GM21528 (cell line): Measurements from ENCODE around the gene HRG.
"Not testable (repeated sequence)": the region's sequence is repeated elsewhere in the genome, so short reads cannot be mapped to it uniquely, and the experiment has no call there.

ENCODE experiments used
- ATAC-seq: cut with Tn5 transposase; IDR thresholded peaks from one replicate; pipeline ENCODE4 v1.9.1; 2021; ENCODE audit warnings: mild to moderate bottlenecking, moderate library complexity; ENCODE audit not compliant: unreplicated experiment, low FRiP score

The HRG gene

DNA sequence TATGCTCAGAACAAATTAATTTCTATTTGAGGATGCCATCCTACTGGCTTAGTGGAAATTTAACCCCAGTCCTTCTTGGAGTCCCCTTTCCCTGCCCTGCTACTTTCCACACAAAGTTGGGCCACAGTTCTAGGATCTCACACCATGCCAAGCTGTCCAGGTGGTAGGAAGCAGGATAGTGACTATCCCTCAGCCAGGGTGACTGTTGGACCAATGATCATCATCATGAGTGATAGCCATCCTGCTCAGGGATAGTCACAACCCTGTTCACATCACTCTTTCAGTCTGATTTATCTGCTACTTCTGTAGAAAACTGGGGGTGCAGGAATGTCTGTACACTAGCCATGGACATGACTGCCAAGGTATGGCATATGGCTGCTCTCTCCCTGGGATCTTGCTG, 12.8 kb downstream of the HRG start:
- ATAC-seq, result no peak

DNA sequence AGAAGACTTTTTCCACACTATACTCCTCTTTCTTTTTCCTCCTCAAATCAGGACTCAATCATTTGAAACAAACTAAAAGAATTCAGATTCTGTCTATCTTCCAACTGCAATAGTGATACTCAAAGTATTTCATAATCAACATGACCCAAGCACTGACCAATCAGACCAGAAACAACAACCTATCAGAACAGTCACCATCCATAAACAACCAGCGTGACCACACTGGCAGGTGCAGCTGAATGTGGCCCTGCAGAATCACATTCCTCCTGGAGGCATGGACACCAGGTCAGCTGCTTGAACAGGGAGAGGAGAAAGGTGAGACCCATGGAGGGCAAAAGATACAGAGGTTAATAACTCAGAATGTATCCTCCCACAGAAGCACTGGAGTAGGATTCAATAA, 13.3 kb downstream of the HRG start:
- ATAC-seq, result no peak

DNA sequence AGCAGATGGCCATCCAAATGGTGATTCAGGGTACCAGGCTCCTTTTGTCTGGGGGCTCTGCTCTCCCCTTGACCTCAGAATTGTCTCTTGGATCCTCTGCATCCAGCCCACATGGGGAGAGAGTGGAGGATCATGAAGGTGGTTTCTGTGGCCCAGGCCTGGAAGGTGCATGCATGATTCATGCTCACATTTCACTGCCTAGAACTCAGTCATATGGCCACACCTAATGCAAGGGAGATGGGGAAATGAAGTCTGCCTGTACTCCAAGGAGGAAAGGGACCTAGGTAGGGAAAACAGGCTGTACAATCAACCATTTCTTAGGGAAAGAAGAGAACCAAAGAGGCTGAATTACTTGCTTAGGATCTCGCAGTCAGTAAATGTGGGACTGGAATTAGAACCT, 15.1 kb downstream of the HRG start:
- no peak for ATAC-seq

DNA sequence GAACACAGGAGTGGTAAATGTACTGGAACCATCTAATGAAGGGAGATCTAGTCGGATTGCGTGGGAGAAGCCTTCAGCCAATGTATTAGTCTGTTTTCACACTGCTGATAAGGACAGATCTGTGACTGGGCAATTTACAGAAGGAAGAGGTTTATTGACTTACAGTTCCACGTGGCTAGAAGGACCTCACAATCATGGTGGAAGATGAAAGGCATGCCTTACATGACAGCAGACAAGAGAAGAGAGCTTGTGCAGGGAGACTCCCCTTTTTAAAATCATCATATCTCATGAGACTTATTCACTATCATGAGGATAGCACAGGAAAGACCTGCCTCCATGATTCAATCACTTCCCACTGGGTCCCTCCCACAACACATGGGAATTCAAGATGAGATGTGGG, 17.0 kb downstream of the HRG start:
- no peak for ATAC-seq

DNA sequence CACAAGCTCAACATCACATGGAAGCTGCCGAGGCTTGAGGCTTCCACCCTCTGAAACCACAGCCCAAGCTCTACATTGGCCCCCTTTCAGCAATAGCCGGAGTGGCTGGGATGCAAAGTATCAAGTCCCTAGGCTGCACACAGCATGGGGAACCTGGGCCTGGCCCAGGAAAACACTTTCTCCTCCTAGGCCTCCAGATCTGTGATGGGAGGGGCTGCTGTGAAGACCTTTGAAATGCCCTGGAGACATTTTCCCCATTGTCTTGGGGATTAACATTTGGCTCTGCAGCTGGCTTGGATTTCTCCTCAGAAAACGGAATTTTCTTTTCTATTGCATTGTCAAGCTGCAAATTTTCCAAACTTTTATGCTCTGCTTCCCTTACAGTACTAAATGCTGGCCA, 18.2 kb downstream of the HRG start:
- no peak for ATAC-seq

DNA sequence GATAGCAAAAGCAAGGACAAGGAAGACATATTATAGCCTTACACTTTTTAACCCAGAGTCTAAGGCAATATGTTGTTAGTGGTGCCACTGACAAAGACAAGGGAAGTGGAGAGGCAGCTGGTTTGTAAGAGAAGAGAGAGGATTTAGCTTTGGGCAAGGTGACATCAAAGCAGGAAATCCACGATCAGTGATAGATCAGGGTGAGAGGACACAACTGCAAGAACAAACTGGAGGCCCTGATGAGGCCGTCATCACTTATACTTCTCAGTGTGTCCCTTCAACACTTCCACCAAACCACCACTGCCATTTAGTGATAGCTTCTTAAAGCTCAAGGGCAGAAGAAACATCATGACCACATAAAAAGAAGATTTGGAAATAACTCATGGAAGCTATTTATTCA, 20.7 kb downstream of the HRG start:
- ATAC-seq, result not testable (repeated sequence)

DNA sequence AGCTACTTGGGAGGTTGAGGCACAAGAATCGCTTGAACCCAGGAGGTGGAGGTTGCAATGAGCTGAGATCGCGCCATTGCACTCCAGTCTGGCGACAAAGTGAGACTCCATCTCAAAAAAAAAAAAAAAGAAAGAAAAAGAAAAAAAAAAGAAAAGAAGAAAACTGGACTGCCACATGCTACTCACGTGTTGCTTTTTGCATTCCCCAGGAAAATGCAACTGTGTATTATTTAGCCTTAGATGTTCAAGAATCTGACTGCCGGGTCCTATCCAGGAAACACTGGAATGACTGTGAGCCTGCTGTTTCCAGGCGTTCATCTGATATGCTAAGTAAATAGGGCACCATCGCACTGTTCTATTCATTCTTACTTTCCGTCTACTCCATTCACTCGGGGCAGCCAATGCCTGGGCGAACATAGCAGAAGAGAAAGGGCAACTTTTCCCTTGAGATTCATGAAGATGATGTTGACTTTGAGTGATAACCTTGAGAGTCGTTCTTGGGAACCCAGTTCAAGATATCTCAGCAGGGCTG, 21.4 kb downstream of the HRG start:
- ATAC-seq, result no peak

DNA sequence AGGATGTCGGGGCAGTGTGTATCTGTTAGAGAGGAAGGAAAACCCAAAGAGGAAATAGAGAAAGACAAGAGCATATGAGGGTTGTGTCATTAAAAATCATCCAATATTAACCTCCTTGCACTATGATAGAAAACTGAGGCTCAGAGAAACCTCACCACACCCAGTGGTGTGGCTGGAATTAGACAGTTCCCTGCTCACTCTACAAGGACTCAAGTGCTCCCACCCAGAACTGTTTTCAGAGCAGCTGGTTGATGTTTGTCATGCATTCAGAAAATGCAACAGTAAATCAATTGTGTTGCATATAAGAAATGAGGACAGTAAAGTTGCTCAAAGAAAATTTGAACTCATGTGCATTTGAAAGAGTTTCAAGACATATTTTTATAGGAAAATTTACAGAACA, 24.5 kb downstream of the HRG start:
- not testable (repeated sequence) for ATAC-seq

DNA sequence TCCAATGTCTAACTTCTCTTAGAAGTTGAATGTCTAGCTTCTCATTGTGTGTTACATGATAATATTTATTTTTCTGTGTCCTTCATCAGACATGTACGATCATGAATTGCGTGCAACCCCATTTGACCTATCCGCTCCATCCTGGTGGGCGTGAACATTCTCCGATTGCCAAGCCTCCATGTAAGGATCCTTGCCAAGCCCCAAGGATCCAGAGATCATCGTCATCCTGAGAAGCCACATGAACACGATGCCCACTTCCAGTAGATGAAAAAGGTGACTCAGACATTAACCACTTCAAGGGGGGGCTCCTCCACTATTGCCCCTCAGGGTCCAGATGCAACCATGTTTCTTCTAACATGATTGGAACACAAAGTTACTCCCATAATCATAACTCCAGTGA, 25.9 kb downstream of the HRG start:
- no peak for ATAC-seq

DNA sequence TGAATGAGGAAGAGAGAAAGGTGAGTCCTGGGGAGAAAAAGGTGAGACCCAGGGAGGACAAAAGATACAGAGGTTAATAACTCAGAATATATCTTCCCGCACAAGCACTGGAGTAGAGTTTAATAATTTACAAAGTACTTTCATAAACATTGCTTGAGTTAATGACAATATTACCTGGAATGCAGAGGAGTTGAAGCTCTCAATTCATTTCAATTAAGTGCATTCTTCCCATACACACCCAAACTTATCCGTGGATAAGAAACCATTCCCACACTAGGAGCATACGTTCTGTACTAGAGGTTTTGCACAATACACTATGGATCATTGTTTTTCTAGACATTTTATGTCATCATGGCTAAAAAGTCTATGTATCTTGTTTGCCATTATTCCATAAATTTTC, 28.0 kb downstream of the HRG start:
- ATAC-seq, result no peak

DNA sequence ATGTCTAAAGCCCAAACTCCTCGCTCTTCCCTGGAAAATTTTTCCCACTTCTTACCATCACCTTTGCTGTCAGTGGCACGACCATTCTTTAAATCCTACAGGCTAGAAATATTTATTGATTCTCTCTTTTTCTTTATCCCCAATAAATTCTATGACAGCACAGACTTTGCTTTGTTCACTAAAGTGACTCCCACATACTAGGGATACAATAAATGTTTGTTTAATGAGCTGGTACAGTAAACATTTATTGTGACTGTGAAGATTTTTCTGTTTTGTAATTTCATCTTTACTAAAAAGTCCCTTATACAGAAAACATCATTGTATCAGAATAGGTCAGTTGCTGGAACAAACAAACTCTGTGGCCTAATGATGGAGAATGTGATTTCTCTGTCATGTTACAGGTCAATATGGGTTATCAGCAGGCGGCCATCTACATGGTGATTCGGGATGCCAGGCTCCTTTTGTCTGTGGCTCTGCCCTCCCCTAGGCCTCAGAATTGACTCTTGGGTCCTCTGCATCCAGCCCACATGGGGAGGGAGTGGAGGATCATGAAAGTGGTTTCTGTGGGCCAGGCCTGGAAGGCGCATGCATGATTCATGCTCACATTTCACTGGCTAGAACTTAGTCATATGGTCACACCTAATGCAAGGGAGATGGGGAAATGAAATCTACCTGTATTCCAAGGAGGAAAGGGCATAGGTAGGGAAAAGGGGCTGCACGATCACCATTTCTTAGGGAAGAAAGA, 28.6 kb downstream of the HRG start:
- no peak for ATAC-seq

DNA sequence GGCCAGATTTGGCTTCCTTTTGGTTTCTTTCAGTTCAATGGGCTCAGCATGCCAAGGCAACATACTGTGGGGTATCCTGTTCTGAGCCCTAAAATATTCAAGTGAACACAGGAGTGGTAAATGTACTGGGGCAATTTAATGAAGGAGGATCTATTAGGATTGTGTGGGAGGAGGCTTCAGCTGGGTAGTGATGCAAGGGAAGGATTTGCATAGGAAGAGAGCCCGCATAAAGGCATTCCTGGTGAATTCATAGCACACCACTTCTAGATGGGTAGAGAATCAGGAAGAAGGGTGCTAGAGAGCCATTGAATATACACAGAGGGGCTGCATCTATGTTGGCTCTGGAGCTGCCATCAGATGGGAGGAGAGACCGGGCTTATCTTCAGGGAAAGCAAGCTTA, 30.7 kb downstream of the HRG start:
- ATAC-seq, result no peak

DNA sequence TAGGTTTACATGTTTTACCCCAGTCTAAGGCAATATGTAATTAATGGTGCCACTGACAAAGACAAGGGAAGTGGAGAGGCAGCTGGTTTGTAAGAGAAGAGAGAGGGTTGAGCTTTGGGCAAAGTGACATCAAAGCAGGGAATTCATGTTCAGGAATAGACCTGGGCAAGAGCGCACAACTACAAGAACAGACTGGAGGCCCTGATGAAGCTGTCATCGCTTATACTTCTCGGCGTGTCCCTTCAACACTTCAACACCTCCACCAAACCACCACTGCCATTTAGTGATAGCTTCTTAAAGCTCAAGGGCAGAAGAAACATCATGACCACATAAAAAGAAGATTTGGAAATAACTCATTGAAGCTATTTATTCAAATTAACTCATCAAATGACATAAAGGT, 31.7 kb downstream of the HRG start:
- no peak for ATAC-seq

DNA sequence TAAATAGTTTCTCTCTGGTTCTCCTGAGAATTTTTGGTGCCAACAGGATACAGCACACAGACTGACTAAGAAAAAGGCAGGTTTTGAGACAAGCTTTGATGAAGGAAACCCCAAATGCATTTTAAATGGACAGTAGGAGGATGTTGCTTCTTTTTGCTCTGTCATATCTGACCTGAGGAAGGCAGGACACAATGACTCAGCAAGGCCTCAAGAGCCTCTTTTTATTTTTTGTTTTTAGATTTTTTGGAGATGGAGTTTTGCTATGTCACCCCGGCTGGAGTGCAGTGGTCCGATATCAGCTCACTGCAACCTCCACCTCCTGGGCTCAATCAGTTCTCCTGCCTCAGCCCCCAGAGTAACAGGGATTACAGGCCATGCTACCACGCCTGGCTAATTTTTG, 34.5 kb downstream of the HRG start:
- ATAC-seq, result no peak

DNA sequence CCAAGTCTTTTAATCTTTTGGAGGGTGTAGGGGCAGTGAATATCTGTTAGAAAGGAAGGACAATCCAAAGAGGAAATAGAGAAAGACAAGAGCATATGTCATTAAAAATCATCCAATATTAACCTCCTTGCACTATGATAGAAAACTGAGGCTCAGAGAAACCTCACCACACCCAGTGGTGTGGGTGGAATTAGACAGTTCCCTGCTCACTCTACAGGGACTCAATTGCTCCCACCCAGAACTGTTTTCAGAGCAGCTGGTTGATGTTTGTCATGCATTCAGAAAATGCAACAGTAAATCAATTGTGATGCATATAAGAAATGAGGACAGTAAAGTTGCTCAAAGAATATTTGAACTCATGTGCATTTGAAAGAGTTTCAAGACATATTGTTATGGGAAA, 36.6 kb downstream of the HRG start:
- ATAC-seq, result not testable (repeated sequence)

DNA sequence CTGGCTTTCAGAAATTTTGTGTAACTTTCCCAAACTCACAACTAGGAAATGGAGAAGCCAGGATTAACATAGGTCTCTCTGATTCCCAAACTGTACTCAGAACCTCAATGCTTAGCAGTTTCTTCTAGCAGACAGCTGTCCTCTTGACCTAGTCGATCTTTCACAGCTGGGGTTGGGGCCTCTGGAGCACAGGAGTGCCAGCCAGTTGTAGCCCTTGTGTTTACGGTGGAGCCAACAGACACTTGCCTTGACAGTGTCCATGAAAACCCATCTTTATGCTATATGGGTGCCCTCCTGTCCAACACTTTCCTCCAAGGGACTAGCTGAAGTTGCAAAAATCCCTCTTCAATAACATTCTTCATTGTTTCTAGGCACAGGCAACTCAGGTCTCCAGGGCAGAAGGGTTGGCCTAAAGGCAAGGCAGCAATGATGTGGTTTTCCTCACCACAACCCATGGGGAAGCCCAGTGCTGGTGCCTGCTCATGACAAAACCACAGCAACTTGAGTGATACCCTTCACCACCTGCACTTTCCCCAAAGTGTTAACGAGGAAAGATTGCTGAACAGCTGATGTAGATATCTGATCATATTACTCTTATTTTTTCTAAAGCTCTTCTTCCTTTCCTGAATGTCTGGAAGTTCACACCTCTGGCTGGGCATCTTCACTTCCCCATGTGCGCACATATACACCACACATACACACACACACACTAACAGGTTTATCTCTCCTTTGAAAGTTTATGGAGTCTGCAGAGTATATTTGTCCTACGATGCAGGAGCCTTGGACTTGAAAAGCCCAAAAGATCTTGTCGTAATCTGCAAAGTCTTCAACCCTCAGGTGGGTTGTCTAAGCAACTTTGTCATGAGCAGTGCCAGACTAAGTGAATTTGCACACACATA, 40.3 kb downstream of the HRG start:
- ATAC-seq, result no peak

DNA sequence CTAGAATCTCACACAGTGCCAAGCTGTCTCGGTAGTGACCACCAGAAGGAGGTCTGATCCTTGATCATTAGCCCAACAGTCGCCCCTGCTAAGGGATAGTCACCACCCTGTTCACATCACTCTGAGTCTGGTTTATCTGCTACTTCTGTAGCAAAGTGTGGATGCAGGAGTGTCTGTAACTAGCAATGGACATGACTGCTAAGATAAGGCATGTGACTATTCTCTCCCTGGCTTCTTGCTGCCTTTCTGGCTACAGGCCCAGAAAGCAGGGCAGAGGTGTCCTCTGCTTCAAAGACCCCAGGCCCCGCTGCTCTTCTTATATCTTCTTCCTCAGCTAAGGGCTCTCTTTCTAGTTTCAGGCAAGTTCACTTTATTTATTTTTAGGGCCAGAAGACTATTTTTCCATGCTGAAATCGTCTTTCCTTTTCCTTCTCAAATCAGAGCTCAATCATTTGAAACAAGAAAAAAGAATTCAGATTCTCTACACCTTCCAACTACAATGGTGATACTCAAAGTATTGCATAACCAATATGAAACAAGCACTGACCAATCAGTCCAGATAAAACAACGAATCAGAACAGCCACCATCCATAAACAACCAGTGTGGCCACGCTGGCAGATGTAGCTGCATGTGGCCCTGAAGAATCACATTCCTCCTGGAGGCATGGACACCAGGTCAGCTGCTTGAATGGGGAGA, 43.3 kb downstream of the HRG start:
- ATAC-seq, result no peak

DNA sequence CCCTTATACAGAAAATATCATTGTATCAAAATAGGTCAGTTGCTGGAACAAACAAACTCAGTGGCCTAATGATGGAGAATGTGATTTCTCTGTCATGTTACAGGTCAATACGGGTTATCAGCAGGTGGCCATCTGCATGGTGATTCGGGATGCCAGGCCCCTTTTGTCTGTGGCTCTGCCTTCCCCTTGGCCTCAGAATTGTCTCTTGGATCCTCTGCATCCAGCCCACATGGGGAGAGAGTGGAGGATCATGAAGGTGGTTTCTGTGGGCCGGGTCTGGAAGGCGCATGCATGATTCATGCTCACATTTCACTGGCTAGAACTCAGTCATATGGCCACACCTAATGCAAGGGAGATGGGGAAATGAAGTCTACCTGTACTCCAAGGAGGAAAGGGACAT, 44.9 kb downstream of the HRG start:
- not testable (repeated sequence) for ATAC-seq

DNA sequence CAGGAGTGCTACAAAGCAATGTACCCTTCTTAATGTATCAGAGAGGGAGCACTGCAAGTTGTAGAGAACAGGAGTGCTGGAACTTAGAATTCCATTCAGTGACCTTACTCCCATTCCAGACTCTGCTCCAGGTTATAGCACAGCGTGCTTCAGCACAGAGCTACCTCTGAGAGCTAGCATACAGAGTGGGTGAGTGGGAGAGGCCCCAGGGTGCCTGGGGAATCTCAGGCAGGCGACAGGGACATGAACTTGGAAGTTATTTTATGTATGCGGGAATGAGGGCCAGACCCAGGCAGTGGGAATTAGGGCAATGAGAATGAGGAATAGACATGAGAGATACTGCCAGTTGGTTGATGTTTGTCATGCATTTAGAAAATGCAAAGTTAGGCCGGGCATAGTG, 47.7 kb downstream of the HRG start:
- no peak for ATAC-seq

DNA sequence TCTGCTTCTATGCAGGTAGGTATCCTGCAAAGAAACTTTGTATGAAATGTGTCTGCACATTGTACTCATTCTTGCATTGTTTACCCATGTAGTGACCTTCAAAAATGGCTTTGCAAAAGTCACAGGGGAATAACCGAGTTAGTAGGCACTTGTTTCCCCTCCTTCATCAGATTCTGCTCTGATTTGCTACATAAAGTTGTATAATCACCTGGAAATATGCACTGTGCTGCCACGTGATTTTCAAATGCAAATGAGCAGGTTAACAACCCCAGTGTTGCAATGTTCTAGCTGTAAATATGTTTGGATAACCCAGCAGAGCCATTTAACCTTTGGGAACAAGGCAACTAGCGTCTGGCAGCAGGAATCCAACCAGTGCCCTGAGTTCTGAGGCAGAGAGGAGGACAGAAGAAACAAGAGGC, 51.2 kb downstream of the HRG start, which contains the start of gene KNG1:
Gene KNG1, plus strand, starts transcription at position 321 of the 419 bp plus-strand sequence. CDS start 184 bp downstream, outside the sequence.
- ATAC-seq, result no peak
